K562 (cell line): ENCODE results near the gene PUM2. TPM values are rescaled to one million over a fixed set of nuclear protein-coding genes. Genes with fewer than 3 reads are reported as not detected.

Source experiments
- CHD7 ChIP-seq: fragments of 200-600 bp; sonication (generic); IDR thresholded peaks from one replicate; pipeline ENCODE4 v1.6.1; 2012; ENCODE audit warnings: mild to moderate bottlenecking, low read depth, low read length, inconsistent platforms
- HMBOX1 ChIP-seq: sonication (generic); IDR thresholded peaks from 2 replicates; pipeline ENCODE4 v1.6.1; 2016
- MXD1 ChIP-seq: fragments of 250-450 bp; sonication (Bioruptor Pico); IDR thresholded peaks from 2 replicates; pipeline ENCODE4 v1.8.0; 2021; ENCODE audit warnings: borderline replicate concordance, mild to moderate bottlenecking, moderate library complexity; ENCODE audit not compliant: poor library complexity, severe bottlenecking
- NFATC3 ChIP-seq: fragments of 450-650 bp; IDR thresholded peaks from 2 replicates; pipeline ENCODE4 v1.6.1; 2017; ENCODE audit warnings: mild to moderate bottlenecking
- NONO ChIP-seq, 2 experiments: fragments of 200-400 bp in 1 of 2; fragments of 450-650 bp in 1 of 2; formaldehyde crosslinking in 1 of 2; IDR thresholded peaks; 2 replicates each; pipeline ENCODE4 v1.6.1; 2017; ENCODE audit warnings: low read depth in 2 of 2, mild to moderate bottlenecking in 2 of 2, moderate library complexity in 2 of 2, low read length in 1 of 2
- SETDB1 ChIP-seq: IDR thresholded peaks from one replicate; pipeline ENCODE4 v1.6.1; 2012; ENCODE audit warnings: low read length, control low read depth, inconsistent platforms
- ZBTB8A ChIP-seq: fragments of 450-650 bp; IDR thresholded peaks from 2 replicates; pipeline ENCODE4 v1.6.1; 2018; ENCODE audit warnings: mild to moderate bottlenecking, moderate library complexity; ENCODE audit not compliant: partially characterized antibody
- ZZZ3 ChIP-seq: fragments of 450-650 bp; IDR thresholded peaks from 2 replicates; pipeline ENCODE4 v1.6.1; 2016; ENCODE audit warnings: antibody characterized with exemption, mild to moderate bottlenecking, moderate library complexity
- polyA plus RNA-seq, 8 experiments: library from polyadenylated mRNA; depleted of rRNA in 4 of 8; stranded (reverse) in 5 of 8; unstranded in 3 of 8; fragments of >200 nt; fragmentation: Nextera tagmentation in 2 of 8; fragmentation: Illumina TruSeq in 1 of 8; extraction: Ambion mirVana in 2 of 8; extraction: Trizol in 1 of 8; gene quantifications; 2 replicates each; pipeline versions ENCODE4 v1.2.1 to v1.2.3, GENCODE V29; 2011 to 2014; ENCODE audit warnings: inconsistent platforms in 1 of 8, missing spikeins in 1 of 8
- total RNA-seq, 7 experiments: library from RNA; depleted of rRNA in 6 of 7; stranded (reverse); fragments of >200 nt in 6 of 7; fragmentation: Illumina TruSeq in 2 of 7; extraction: Trizol in 2 of 7; gene quantifications; 2 replicates each; pipeline versions ENCODE4 v1.2.1 to v1.2.3, GENCODE V29; 2011 to 2021; ENCODE audit warnings: low replicate concordance in 1 of 7

The PUM2 gene
- total and polyA plus RNA-seq, 9 of the 15 experiments (the other 6 are each of a cell fraction or from before 2014, with no cell fraction given), result 13.4 to 61.9 (median 28.3) TPM

GRCh38 chr2:20247084-20247483 lies 103.6 kb downstream of the PUM2 start (continued):
- no peak for TF ChIP-seq CHD7
- no peak for TF ChIP-seq MXD1 (CRISPR knock-in tag)
- no peak for TF ChIP-seq SETDB1
- no peak for TF ChIP-seq NFATC3
- TF ChIP-seq ZZZ3, result no peak
- no peak for TF ChIP-seq NONO (IDR thresholded peaks at IDR 0.05; ENCODE audit: low read depth in 2 of 2, low read length in 1 of 2)
- no peak for TF ChIP-seq HMBOX1
- TF ChIP-seq ZBTB8A, result no peak
- TF ChIP-seq, all 486 proteins: peak for 3
